ENCODE data around the gene SYNE1. TPM values are rescaled to one million over a fixed set of nuclear protein-coding genes. Genes with fewer than 3 reads are reported as not detected.

SYNE1 gene
- total and polyA plus RNA-seq, 8 donors: 12.8 to 279 (median 108) TPM

DNA sequence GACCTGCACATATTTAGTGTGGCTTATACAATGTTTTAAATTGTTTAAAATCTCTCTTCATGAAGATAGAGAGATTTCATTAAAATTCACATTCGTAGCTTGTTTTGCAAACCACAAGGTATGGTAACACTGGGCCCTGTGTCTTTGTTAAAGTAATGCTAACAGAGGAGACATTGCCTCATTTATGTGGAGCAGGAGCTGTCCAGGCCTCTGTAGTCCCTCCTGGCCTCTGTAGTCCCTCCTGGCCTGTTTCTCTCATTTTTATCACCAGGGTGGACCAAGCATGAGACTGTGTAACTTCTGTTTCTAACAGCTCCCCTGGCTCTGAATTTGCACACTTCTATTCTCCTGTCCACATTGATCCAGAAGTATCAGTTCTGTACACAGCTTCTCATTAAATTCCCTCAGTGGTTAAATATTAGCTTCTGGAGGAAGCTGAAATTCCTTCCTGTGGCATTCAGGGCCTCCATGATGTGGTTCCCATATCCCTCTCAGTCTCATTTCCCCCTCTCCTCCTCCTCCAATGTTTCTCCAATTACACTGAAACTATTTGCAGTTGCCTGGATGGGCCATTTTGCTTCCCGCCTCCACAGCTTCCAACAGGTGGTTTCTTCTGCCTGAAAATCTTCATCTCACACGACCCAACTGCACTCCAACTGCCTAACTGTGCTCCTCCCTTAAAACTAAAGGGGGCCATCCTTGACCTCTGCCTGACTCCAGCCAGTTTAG is 340.4 kb downstream of the SYNE1 start:
- Histone ChIP-seq H3K4me3 (no peak overlapping the region), H3K36me3 (peaks cover 15 to 29% (median 24%) of the 10 kb centered on the region in 4 donors), H3K4me1 (peaks cover 0 to 19% (median 12%) of the 10 kb centered on the region in 4 donors), H3K27ac (no peak overlapping the region), H3K27me3 (no peaks in the 10 kb centered on the region), H3K9me3 (no peaks in the 10 kb centered on the region)
- intact Hi-C loops (cut with DNase I; ENCODE audit: low total_unique reads): no loop called here
- TF ChIP-seq, protein P1, sequence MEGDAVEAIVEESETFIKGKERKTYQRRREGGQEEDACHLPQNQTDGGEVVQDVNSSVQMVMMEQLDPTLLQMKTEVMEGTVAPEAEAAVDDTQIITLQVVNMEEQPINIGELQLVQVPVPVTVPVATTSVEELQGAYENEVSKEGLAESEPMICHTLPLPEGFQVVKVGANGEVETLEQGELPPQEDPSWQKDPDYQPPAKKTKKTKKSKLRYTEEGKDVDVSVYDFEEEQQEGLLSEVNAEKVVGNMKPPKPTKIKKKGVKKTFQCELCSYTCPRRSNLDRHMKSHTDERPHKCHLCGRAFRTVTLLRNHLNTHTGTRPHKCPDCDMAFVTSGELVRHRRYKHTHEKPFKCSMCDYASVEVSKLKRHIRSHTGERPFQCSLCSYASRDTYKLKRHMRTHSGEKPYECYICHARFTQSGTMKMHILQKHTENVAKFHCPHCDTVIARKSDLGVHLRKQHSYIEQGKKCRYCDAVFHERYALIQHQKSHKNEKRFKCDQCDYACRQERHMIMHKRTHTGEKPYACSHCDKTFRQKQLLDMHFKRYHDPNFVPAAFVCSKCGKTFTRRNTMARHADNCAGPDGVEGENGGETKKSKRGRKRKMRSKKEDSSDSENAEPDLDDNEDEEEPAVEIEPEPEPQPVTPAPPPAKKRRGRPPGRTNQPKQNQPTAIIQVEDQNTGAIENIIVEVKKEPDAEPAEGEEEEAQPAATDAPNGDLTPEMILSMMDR (IDR thresholded peaks at IDR 0.05): no peak
- no peak for TF ChIP-seq POLR2A (IDR thresholded peaks at IDR 0.05)
- TF ChIP-seq POLR2AphosphoS5 (IDR thresholded peaks at IDR 0.05): no peak
- TF ChIP-seq EP300 (IDR thresholded peaks at IDR 0.05): no peak
- 70 to 86% (median 79%) methylated on average over 3 of the region's 3 CpGs for WGBS, 5 donors
- no peak for DNase-seq

DNA sequence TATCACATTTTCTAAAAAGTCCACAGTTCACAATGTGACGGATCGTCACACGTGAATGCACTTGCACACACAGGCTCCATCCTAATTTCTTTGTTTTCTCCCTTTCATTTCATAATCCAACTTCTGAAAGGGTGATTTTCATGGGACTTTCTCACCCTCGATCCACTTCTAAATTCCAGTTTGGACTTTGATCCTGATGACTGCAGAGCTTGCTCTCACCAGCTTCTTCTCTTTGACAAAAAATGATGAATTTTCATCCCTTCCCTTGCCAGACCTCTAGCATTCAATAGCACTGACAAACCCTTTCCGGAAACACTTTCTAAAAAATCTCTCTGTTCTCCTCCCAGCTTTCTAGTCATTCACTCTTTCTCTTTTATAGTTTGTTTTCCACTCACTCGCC is 341.2 kb downstream of the SYNE1 start:
- H3K27ac ChIP-seq: peak overlapping the region in 2 of 5 donors; percentile 9 to 16
- 77 to 86% (median 81%) methylated on average over 6 of the region's 6 CpGs for WGBS, 5 donors
- no peaks in the 10 kb centered on the region for H3K9me3 ChIP-seq
- H3K27me3 ChIP-seq: no peaks in the 10 kb centered on the region
- H3K4me3 ChIP-seq: no peak overlapping the region
- no peak for DNase-seq
- peaks cover 15 to 35% (median 30%) of the 10 kb centered on the region in 4 donors for H3K36me3 ChIP-seq
- peaks cover 0 to 10% (median 5%) of the 10 kb centered on the region in 4 donors for H3K4me1 ChIP-seq
- intact Hi-C loops (cut with DNase I; ENCODE audit: low total_unique reads): no loop called here
- TF ChIP-seq, protein P1 (IDR thresholded peaks at IDR 0.05): no peak
- TF ChIP-seq POLR2AphosphoS5 (IDR thresholded peaks at IDR 0.05) (no peak), POLR2A (IDR thresholded peaks at IDR 0.05) (no peak), EP300 (IDR thresholded peaks at IDR 0.05) (no peak)

DNA sequence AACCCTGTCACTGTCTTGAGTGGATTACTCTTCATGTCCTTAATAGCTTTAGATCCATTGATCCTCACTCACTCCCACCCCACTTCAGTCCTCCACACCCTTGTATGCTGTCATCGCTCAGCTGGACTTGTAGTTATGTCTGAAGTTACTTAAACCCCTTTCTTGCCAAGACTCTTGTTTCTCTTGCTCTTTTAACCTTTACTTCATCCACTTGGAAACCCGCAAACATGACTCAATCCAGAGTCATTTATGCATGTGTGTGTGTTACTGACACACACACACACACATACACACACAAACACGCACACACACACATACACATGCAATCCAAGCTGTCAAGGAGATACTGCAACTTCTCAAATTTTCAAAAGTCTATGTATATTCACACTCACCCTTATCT is 341.8 kb downstream of the SYNE1 start:
- peaks cover 15 to 39% (median 35%) of the 10 kb centered on the region in 4 donors for H3K36me3 ChIP-seq
- H3K4me1 ChIP-seq: peaks cover 0 to 4% (median under 1%) of the 10 kb centered on the region in 4 donors
- TF ChIP-seq, protein P1 (IDR thresholded peaks at IDR 0.05): no peak
- TF ChIP-seq POLR2AphosphoS5 (IDR thresholded peaks at IDR 0.05): peak in 2 of 3 donors; percentile 43 to 55
- no peaks in the 10 kb centered on the region for H3K27me3 ChIP-seq
- H3K9me3 ChIP-seq: no peaks in the 10 kb centered on the region
- intact Hi-C loops (cut with DNase I; ENCODE audit: low total_unique reads): no loop called here
- WGBS, 5 donors: 82 to 86% (median 82%) methylated on average over 3 of the region's 3 CpGs
- H3K4me3 ChIP-seq: no peak overlapping the region
- no peak overlapping the region for H3K27ac ChIP-seq
- DNase-seq: peak in 1 of 2 donors; percentile 38

DNA sequence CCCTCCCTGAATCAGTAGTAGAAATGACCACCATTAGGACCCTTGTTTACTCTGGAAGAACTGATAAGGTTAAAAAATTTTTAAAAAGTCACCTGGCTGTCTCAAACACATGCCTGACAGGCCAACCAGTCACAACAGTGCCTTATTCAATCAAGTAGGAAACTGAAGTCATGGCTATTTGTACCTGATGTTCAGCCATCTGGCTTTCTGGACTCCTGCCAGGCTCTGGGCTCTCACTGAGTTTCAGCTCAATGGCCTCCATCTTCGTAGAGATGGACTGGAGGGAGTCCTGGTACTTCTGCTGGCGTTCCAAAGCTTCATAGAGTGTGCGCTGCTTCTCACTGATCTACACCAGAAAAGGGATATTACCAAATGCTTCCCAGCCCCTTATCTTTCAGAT is 343.8 kb downstream of the SYNE1 start:
- TF ChIP-seq, protein P1 (IDR thresholded peaks at IDR 0.05): no peak
- TF ChIP-seq EP300 (IDR thresholded peaks at IDR 0.05) (no peak), POLR2AphosphoS5 (IDR thresholded peaks at IDR 0.05) (no peak), POLR2A (IDR thresholded peaks at IDR 0.05) (no peak)
- intact Hi-C loops (cut with DNase I; ENCODE audit: low total_unique reads): no loop called here
- Histone ChIP-seq H3K4me1 (no peaks in the 10 kb centered on the region), H3K4me3 (no peak overlapping the region), H3K27ac (no peak overlapping the region), H3K9me3 (no peaks in the 10 kb centered on the region), H3K27me3 (no peaks in the 10 kb centered on the region), H3K36me3 (peaks cover 18 to 58% (median 54%) of the 10 kb centered on the region in 4 donors)
- 75 to 89% (median 86%) methylated on average over 3 of the region's 3 CpGs for WGBS, 5 donors
- DNase-seq: peak; percentile 40 to 52
